Liver (tissue), 9 donors: ENCODE measurements around the gene FUS. TPM values are rescaled to one million over a fixed set of nuclear protein-coding genes. Genes with fewer than 3 reads are reported as not detected.

Experiments
- DNase-seq: peaks from one replicate; pipeline ENCODE4 v3.0.0-alpha.2; 2017; ENCODE audit warnings: low spot score
- H3K27ac ChIP-seq, 2 donors: one replicate each; pipeline ENCODE4 v1.7.0; 2013; ENCODE audit warnings: inconsistent platforms in 2 of 2, low read length in 2 of 2, control low read depth in 1 of 2, low read depth in 1 of 2, mild to moderate bottlenecking in 1 of 2
- H3K27me3 ChIP-seq, 4 donors: one replicate each; pipeline versions ENCODE4 v1.6.1 to v1.7.0; 2013; ENCODE audit warnings: low read length in 3 of 4, inconsistent platforms in 1 of 4, mild to moderate bottlenecking in 1 of 4, moderate library complexity in 1 of 4; ENCODE audit not compliant: control insufficient read depth in 4 of 4, insufficient read depth in 4 of 4
- H3K36me3 ChIP-seq, 4 donors: one replicate each; pipeline versions ENCODE4 v1.6.1 to v1.7.0; 2013; ENCODE audit warnings: low read length in 3 of 4, mild to moderate bottlenecking in 3 of 4, low read depth in 1 of 4, moderate library complexity in 1 of 4; ENCODE audit not compliant: control insufficient read depth in 4 of 4, insufficient read depth in 3 of 4
- H3K4me1 ChIP-seq, 4 donors: one replicate each; pipeline versions ENCODE4 v1.6.1 to v1.7.0; 2013; ENCODE audit warnings: low read length in 3 of 4, mild to moderate bottlenecking in 3 of 4, moderate library complexity in 1 of 4; ENCODE audit not compliant: control insufficient read depth in 4 of 4, insufficient read depth in 4 of 4
- H3K4me3 ChIP-seq, 3 donors: one replicate each; pipeline versions ENCODE4 v1.6.1 to v1.7.0; 2013; ENCODE audit warnings: low read length in 3 of 3, control low read depth in 1 of 3, low read depth in 1 of 3, mild to moderate bottlenecking in 1 of 3
- H3K9ac ChIP-seq, 2 donors: one replicate each; pipeline ENCODE4 v1.7.0; 2013; ENCODE audit warnings: low read length in 2 of 2, mild to moderate bottlenecking in 2 of 2, moderate library complexity in 2 of 2, control low read depth in 1 of 2, low read depth in 1 of 2
- H3K9me3 ChIP-seq, 4 donors: one replicate each; pipeline versions ENCODE4 v1.6.1 to v1.7.0; 2013; ENCODE audit warnings: low read length in 3 of 4; ENCODE audit not compliant: control insufficient read depth in 4 of 4
- ATF3 ChIP-seq: IDR thresholded peaks from 2 replicates; pipeline ENCODE4 v1.6.1; 2016; ENCODE audit warnings: antibody characterized with exemption
- FOXA1 ChIP-seq: IDR thresholded peaks from 2 replicates; pipeline ENCODE4 v1.6.1; 2016; ENCODE audit warnings: antibody characterized with exemption
- FOXA2 ChIP-seq: IDR thresholded peaks from 2 replicates; pipeline ENCODE4 v1.6.1; 2016; ENCODE audit warnings: antibody characterized with exemption
- GABPA ChIP-seq, 2 donors: IDR thresholded peaks in 1 of 2; conservative IDR thresholded peaks in 1 of 2; 2 replicates each; pipeline ENCODE4 v1.6.1; 2016; ENCODE audit warnings: antibody characterized with exemption in 2 of 2, mild to moderate bottlenecking in 1 of 2, moderate library complexity in 1 of 2
- HNF4A ChIP-seq, 2 donors: conservative IDR thresholded peaks; 2 replicates each; pipeline ENCODE4 v1.6.1; 2016; ENCODE audit warnings: antibody characterized with exemption in 2 of 2, mild to moderate bottlenecking in 2 of 2
- JUND ChIP-seq, 2 donors: IDR thresholded peaks; 2 replicates each; pipeline ENCODE4 v1.6.1; 2016; ENCODE audit warnings: antibody characterized with exemption in 2 of 2
- NR2F2 ChIP-seq: IDR thresholded peaks from 2 replicates; pipeline ENCODE4 v1.6.1; 2016; ENCODE audit warnings: antibody characterized with exemption
- RAD21 ChIP-seq, 2 donors: IDR thresholded peaks; 2 replicates each; pipeline ENCODE4 v1.6.1; 2016; ENCODE audit warnings: antibody characterized with exemption in 2 of 2, mild to moderate bottlenecking in 2 of 2
- REST ChIP-seq: IDR thresholded peaks from 2 replicates; pipeline ENCODE4 v1.6.1; 2016; ENCODE audit warnings: antibody characterized with exemption, mild to moderate bottlenecking
- RXRA ChIP-seq, 2 donors: IDR thresholded peaks; 2 replicates each; pipeline ENCODE4 v1.6.1; 2017 to 2018; ENCODE audit warnings: antibody characterized with exemption in 2 of 2, mild to moderate bottlenecking in 1 of 2
- YY1 ChIP-seq: IDR thresholded peaks from 2 replicates; pipeline ENCODE4 v1.6.1; 2016; ENCODE audit warnings: antibody characterized with exemption, mild to moderate bottlenecking
- ZBTB33 ChIP-seq: IDR thresholded peaks from 2 replicates; pipeline ENCODE4 v1.6.1; 2016; ENCODE audit warnings: antibody characterized with exemption
- WGBS: extraction: QIAGEN DNeasy Blood & Tissue Kit; methylation state at CpG from one replicate; pipeline ENCODE4 v1.1.7; 2013; 5-methylcytosine and 5-hydroxymethylcytosine counted together
- polyA plus RNA-seq, 2 donors: library from polyadenylated mRNA; stranded (reverse) in 1 of 2; unstranded in 1 of 2; fragments of 200-250 nt in 1 of 2; fragments of >200 nt in 1 of 2; fragmentation: Nextera tagmentation in 1 of 2; extraction: Ambion mirVana in 1 of 2; gene quantifications; one replicate each; pipeline versions ENCODE4 v1.2.1 to v1.2.3, GENCODE V29; 2013 to 2015
- total RNA-seq, 2 donors: library from RNA; depleted of rRNA; stranded (reverse); fragments of >200 nt; gene quantifications; one replicate each; pipeline ENCODE4 v1.2.3, GENCODE V29; 2014
- donor health status: healthy.
- donor health status: healthy.
- donor health status: healthy.
- donor health status: healthy.
- donor health status: healthy.

Gene FUS
- total and polyA plus RNA-seq, 4 donors = 7.5 to 51.5 (median 39.3) TPM

GRCh38 chr16:31217136-31217530 lies 37.2 kb downstream of the FUS start:
- H3K27me3 ChIP-seq = peaks cover 0 to 4% (median 2%) of the 10 kb centered on the region in 4 donors
- H3K9ac ChIP-seq = no peak overlapping the region
- peaks cover 0 to 26% (median 12%) of the 10 kb centered on the region in 4 donors for H3K4me1 ChIP-seq
- no peak overlapping the region for H3K4me3 ChIP-seq
- H3K27ac ChIP-seq = no peak overlapping the region
- 15% methylated on average over 4 of the region's 4 CpGs for WGBS
- DNase-seq = no peak
- H3K36me3 ChIP-seq = no peaks in the 10 kb centered on the region
- TF ChIP-seq FOXA2 (no peak), ZBTB33 (no peak)
- no peaks in the 10 kb centered on the region for H3K9me3 ChIP-seq

- peaks cover 0 to 26% (median 12%) of the 10 kb centered on the region in 4 donors for H3K4me1 ChIP-seq
- no peak for DNase-seq
- WGBS = 93% methylated on average over 15 of the region's 15 CpGs
- H3K9me3 ChIP-seq = peaks cover 0 to under 1% (median 0%) of the 10 kb centered on the region in 4 donors
- H3K4me3 ChIP-seq = no peak overlapping the region
- TF ChIP-seq JUND (IDR thresholded peaks at IDR 0.05) = no peak
- TF ChIP-seq ATF3 = no peak
- no peaks in the 10 kb centered on the region for H3K36me3 ChIP-seq
- H3K9ac ChIP-seq = no peak overlapping the region
- peaks cover 0 to 4% (median 2%) of the 10 kb centered on the region in 4 donors for H3K27me3 ChIP-seq
- no peak overlapping the region for H3K27ac ChIP-seq
These were observed 39.3 kb downstream of the FUS start for GRCh38 chr16:31219154-31219741.

GRCh38 chr16:31221357-31222160 lies 41.6 kb downstream of the FUS start:
- H3K4me3 ChIP-seq = no peak overlapping the region
- no peak overlapping the region for H3K9ac ChIP-seq
- no peaks in the 10 kb centered on the region for H3K36me3 ChIP-seq
- TF ChIP-seq NR2F2 = no peak
- TF ChIP-seq GABPA (IDR thresholded peaks at IDR 0.05 in 1 of 2, conservative IDR thresholded peaks at IDR 0.05 in 1 of 2) = no peak
- no peak for TF ChIP-seq JUND (IDR thresholded peaks at IDR 0.05)
- H3K9me3 ChIP-seq = peaks cover 0 to 1% (median 0%) of the 10 kb centered on the region in 4 donors
- no peak for DNase-seq
- peaks cover 0 to 6% (median 2%) of the 10 kb centered on the region in 4 donors for H3K4me1 ChIP-seq
- H3K27ac ChIP-seq = no peak overlapping the region
- H3K27me3 ChIP-seq = peaks cover 0 to 3% (median 1%) of the 10 kb centered on the region in 4 donors
- WGBS = 77% methylated on average over 12 of the region's 12 CpGs

- DNase-seq = no peak
- Histone ChIP-seq H3K9ac (no peak overlapping the region), H3K4me3 (no peak overlapping the region), H3K27ac (no peak overlapping the region), H3K9me3 (peaks cover 0 to 1% (median 0%) of the 10 kb centered on the region in 4 donors), H3K27me3 (no peaks in the 10 kb centered on the region), H3K36me3 (no peaks in the 10 kb centered on the region), H3K4me1 (no peaks in the 10 kb centered on the region)
- 96% methylated on average over 5 of the region's 5 CpGs for WGBS
- TF ChIP-seq HNF4A (conservative IDR thresholded peaks at IDR 0.05) = no peak
- TF ChIP-seq YY1 = no peak
- TF ChIP-seq ZBTB33 = no peak
- TF ChIP-seq RXRA (IDR thresholded peaks at IDR 0.05) = no peak
- no peak for TF ChIP-seq RAD21 (IDR thresholded peaks at IDR 0.05)
- no peak for TF ChIP-seq JUND (IDR thresholded peaks at IDR 0.05)
- TF ChIP-seq NR2F2 = no peak
- TF ChIP-seq GABPA (IDR thresholded peaks at IDR 0.05 in 1 of 2, conservative IDR thresholded peaks at IDR 0.05 in 1 of 2) = no peak
- no peak for TF ChIP-seq FOXA1
- no peak for TF ChIP-seq REST
These were observed 43.1 kb downstream of the FUS start for GRCh38 chr16:31223044-31223443.
